Upper lobe of left lung (tissue), 6 donors: Measurements from ENCODE around the gene AGXT. TPM values are rescaled to one million over a fixed set of nuclear protein-coding genes. Genes with fewer than 3 reads are reported as not detected.

ENCODE experiments used
- ATAC-seq, 2 donors: fragments of 200-7000 bp; cut with Tn5 transposase; one replicate each; pipeline ENCODE4 v1.9.1; 2022; ENCODE audit warnings: mild to moderate bottlenecking in 2 of 2, moderate library complexity in 2 of 2; ENCODE audit not compliant: low FRiP score in 2 of 2
- DNase-seq, 2 donors: peaks; one replicate each; pipeline ENCODE4 v3.0.0-alpha.2; 2019 to 2020
- H3K27ac ChIP-seq, 4 donors: fragments of 200-600 bp; sonication (generic); one replicate each; pipeline ENCODE4 v1.5.1; 2016 to 2019
- H3K27me3 ChIP-seq, 4 donors: fragments of 200-600 bp; sonication (generic); one replicate each; pipeline ENCODE4 v1.5.1; 2017 to 2019
- H3K36me3 ChIP-seq, 4 donors: fragments of 200-600 bp; sonication (generic); one replicate each; pipeline ENCODE4 v1.5.1; 2016 to 2019
- H3K4me1 ChIP-seq, 4 donors: fragments of 200-600 bp; sonication (generic); one replicate each; pipeline ENCODE4 v1.5.1; 2018 to 2019
- H3K4me3 ChIP-seq, 4 donors: fragments of 200-600 bp; sonication (generic); one replicate each; pipeline ENCODE4 v1.5.1; 2017 to 2019; ENCODE audit warnings: mild to moderate bottlenecking in 2 of 4, moderate library complexity in 1 of 4
- H3K9me3 ChIP-seq, 4 donors: fragments of 200-600 bp; sonication (generic); one replicate each; pipeline ENCODE4 v1.5.1; 2018 to 2019
- CTCF ChIP-seq, 6 experiments: fragments of 450-650 bp in 4 of 6; fragments of 200-600 bp in 2 of 6; sonication (generic) in 2 of 6; IDR thresholded peaks; one replicate each; pipeline ENCODE4 v1.5.1; 2016 to 2019; ENCODE audit warnings: antibody characterized with exemption in 6 of 6
- EP300 ChIP-seq, 4 donors: sonication (generic); formaldehyde crosslinking; IDR thresholded peaks; one replicate each; pipeline ENCODE4 v1.5.1; 2017; ENCODE audit warnings: antibody characterized with exemption in 4 of 4, control low read depth in 2 of 4
- POLR2A ChIP-seq, 4 donors: fragments of 450-650 bp; IDR thresholded peaks; one replicate each; pipeline ENCODE4 v1.5.1; 2016 to 2017; ENCODE audit warnings: antibody characterized with exemption in 4 of 4, mild to moderate bottlenecking in 2 of 4
- POLR2AphosphoS5 ChIP-seq, 2 donors: sonication (generic); formaldehyde crosslinking; IDR thresholded peaks; one replicate each; pipeline ENCODE4 v1.5.1; 2017; ENCODE audit warnings: antibody characterized with exemption in 2 of 2
- WGBS, 2 donors: methylation state at CpG; one replicate each; pipeline ENCODE4 v1.1.5; 2017 to 2018; 5-methylcytosine and 5-hydroxymethylcytosine counted together
- total RNA-seq, 6 donors: library from RNA; depleted of rRNA in 4 of 6; stranded (reverse); fragments of >200 nt in 4 of 6; gene quantifications; one replicate each; pipeline versions ENCODE4 v1.1.0 to v1.2.1, GENCODE V29; 2016 to 2021
- donor health status: DM: no; HTN: no; CAD: no; lungs with moderate emphysema.
- donor health status: DM: no; HTN: yes; CAD: no; lungs with severe emphysema.

AGXT gene
- total RNA-seq, 6 donors from 2014 or later, result 0.30 to 0.46 (median 0.44) TPM; not detected in 3

DNA sequence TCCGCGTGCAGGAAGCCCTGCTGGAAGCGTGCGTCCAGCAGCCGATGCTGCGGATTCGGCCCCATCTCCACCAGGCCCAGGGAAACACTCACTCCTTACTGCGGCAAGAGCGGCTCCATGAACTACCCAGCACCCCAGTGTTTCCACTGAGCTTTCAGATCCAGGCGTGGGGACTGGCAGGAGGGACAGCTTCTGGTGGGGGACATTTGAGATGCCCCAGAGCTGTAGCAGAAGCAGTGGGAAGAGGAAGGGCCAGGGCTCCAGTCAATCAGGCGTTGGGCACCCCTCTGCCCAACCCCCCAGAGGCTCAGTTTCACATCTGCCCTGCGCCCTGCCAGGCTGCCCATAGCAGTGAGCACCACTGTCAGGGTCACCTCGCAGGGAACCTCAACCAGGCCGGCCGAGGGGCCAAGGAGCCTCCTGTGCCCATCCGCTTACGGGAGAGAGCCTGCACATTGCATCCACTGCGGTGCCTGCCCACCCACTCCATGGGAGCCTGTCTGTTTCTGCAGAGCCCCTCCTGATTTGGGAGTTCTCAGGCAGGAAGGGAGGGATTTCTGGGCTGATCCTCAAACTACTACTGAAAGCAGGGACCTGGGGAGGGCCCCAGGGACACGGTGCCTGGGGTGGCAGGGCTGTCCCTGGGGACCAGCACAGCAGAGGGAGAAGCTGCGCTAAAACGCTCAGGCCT is 4.6 kb downstream of the AGXT start:
- Histone ChIP-seq H3K27ac (no peak overlapping the region), H3K4me1 (no peaks in the 10 kb centered on the region), H3K4me3 (no peak overlapping the region), H3K36me3 (no peaks in the 10 kb centered on the region), H3K27me3 (no peaks in the 10 kb centered on the region), H3K9me3 (no peaks in the 10 kb centered on the region)
- DNase-seq (peak in 1 of 2 donors; percentile 69), ATAC-seq (no peak)
- 90 to 91% methylated on average over 6 to 18 of the region's 21 CpGs for WGBS, 2 donors
- no peak for TF ChIP-seq EP300 (IDR thresholded peaks at IDR 0.05)
- no peak for TF ChIP-seq POLR2A (IDR thresholded peaks at IDR 0.05)
- no peak for TF ChIP-seq POLR2AphosphoS5 (IDR thresholded peaks at IDR 0.05)
- TF ChIP-seq CTCF (IDR thresholded peaks at IDR 0.05), result no peak

GRCh38 chr2:240873805-240874714 is 5.4 kb downstream of the AGXT start:
- Histone ChIP-seq H3K9me3 (no peaks in the 10 kb centered on the region), H3K27ac (no peak overlapping the region), H3K4me3 (no peak overlapping the region), H3K36me3 (no peaks in the 10 kb centered on the region), H3K27me3 (no peaks in the 10 kb centered on the region), H3K4me1 (no peaks in the 10 kb centered on the region)
- 80 to 86% methylated on average over 21 to 33 of the region's 33 CpGs for WGBS, 2 donors
- no peak for TF ChIP-seq POLR2A (IDR thresholded peaks at IDR 0.05)
- no peak for TF ChIP-seq POLR2AphosphoS5 (IDR thresholded peaks at IDR 0.05)
- TF ChIP-seq EP300 (IDR thresholded peaks at IDR 0.05), result no peak
- no peak for TF ChIP-seq CTCF (IDR thresholded peaks at IDR 0.05)
- DNase-seq (peak in 1 of 2 donors; percentile 62), ATAC-seq (no peak)

DNA sequence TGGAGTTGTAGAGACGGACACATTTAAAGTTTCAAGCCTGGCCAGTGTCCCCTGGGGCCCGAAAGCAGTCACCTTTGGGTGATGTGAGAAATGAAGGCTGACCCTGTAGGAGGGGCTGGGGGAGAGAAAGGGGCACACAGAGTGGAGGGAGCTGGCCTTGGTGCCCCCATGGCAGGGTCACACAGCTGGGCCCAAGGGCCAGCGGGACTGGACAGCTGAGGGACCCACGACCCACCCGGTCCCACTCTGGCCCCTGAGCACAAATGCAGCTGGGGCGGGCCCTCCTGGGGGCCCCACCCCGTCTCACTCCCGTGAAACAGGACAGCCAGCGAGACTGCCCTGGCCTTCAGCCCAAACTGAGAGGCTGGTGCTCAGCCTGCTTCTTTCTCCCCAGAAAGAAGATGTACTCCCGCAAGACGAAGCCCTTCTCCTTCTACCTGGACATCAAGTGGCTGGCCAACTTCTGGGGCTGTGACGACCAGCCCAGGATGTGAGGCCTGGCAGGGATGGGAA is 6.1 kb downstream of the AGXT start:
- 76 to 89% methylated on average over 6 to 10 of the region's 12 CpGs for WGBS, 2 donors
- no peak for TF ChIP-seq EP300 (IDR thresholded peaks at IDR 0.05)
- peak in 1 of 2 donors; percentile 62 for DNase-seq
- Histone ChIP-seq H3K27me3 (no peaks in the 10 kb centered on the region), H3K9me3 (no peaks in the 10 kb centered on the region), H3K36me3 (no peaks in the 10 kb centered on the region), H3K4me1 (no peaks in the 10 kb centered on the region), H3K4me3 (no peak overlapping the region), H3K27ac (no peak overlapping the region)
- no peak for ATAC-seq

DNA sequence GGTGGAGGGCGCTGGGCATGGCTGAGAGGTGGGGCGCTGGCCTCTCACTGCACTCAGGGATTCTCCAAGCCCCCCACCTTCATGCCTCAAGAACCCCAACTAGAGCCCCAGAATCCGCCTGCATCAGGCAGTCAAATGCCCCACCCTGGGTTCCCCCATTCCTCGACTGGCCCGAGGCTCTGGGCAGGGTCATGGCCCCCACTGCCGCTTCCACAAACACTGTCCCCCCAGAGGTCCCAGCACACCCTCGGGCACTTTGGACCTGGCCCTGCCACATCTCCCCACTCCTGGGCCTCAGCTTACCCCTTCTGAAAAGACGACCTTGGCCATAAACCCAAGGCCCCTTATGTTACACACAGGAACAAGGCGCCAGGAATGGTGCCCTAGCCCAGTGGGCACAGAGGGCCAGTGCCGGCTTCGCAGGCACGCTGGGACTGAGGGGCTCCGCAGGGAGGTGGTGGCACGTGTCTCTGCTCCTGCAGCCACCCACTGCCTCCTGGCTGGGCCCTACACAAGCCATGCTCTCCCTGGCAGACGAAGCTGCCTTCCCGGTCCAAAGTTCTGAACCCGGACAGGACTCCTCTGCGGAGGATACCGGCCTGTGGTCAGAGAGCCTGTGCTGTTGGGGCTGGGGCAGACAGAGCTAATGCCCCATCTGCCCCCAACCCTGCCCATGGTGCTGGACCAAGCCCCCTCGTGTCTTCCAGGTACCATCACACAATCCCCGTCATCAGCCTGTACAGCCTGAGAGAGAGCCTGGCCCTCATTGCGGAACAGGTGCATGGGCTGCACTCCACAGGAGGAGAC is 6.8 kb downstream of the AGXT start:
- DNase-seq, result peak in 1 of 2 donors; percentile 54
- Histone ChIP-seq H3K4me3 (no peak overlapping the region), H3K27me3 (no peaks in the 10 kb centered on the region), H3K9me3 (no peaks in the 10 kb centered on the region), H3K27ac (no peak overlapping the region), H3K36me3 (no peaks in the 10 kb centered on the region), H3K4me1 (no peaks in the 10 kb centered on the region)
- TF ChIP-seq EP300 (IDR thresholded peaks at IDR 0.05) (no peak), CTCF (IDR thresholded peaks at IDR 0.05) (no peak), POLR2AphosphoS5 (IDR thresholded peaks at IDR 0.05) (no peak), POLR2A (IDR thresholded peaks at IDR 0.05) (no peak)
- no peak for ATAC-seq
- WGBS, 2 donors, result 95% methylated on average over 4 to 22 of the region's 22 CpGs
